Measurements from ENCODE around the gene STAT5B. TPM values are rescaled to one million over a fixed set of nuclear protein-coding genes. Genes with fewer than 3 reads are reported as not detected.
A peak's percentile ranks its signal among the peaks of the same experiment; 100 is the strongest.

The STAT5B gene
- total and polyA plus RNA-seq, 2 of the 13 experiments (the other 11 are each of a cell fraction or from before 2014, with no cell fraction given): 21.0 to 42.8 TPM

DNA sequence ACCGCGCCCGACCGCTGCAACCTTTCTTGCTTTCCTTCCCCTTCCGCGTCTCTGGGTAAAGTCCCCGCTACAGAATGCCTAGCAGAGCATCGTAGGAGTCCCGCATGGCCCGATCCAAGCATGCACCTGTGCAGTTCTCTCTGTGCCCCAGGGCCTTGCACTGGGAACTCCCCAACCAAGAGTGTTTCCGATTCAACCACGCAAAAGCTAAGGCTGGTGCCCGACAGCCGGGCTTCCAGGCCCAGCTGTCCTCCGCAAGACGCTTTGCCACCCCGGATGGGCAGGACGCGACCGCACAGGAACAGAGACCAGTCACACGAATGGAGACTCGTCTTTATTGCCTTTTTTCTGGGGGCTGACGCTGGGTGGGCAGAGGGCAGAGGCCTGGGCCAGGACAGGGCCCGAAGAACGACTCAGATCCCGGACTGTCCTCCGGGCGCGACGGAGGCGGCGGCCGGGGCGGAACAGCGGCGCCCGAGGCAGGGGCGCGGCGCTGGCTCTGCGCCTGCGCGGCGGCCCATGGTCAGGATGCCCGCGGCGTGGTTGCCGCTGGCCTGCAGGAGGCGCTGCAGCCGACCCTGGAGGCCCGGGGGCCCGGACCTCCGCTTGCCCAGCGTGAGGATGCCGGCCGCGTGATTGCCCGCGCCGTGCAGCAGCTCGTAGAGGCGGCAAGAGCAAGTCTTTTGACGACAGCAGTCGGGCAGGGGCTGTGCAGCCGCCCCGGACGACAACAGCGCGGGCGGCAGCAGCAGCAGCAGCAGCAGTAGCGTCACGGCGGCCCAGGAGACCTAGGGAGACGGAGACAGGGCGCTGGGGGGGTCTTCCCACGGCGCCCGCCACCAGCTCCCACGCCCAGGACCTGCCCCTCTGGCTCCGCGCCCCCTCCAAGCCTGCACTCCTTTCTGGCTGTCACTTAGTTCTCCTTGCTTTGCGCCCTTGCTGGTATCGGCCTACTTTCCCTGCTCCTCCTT is 92.2 kb downstream of the STAT5B start (continued):
- TF ChIP-seq ZNF407 (CRISPR knock-in tag; IDR thresholded peaks at IDR 0.05; ENCODE audit: not compliant biosample characterization) (peak; percentile 56), ZNF317 (CRISPR knock-in tag; IDR thresholded peaks at IDR 0.05) (peak; percentile 26; the same call in 1 of the 2 replicates), ZNF230 (CRISPR knock-in tag; IDR thresholded peaks at IDR 0.05) (peak; percentile 42), SP1 (IDR thresholded peaks at IDR 0.05) (no peak), SP1 (CRISPR knock-in tag; IDR thresholded peaks at IDR 0.05) (peak; percentile 61), ZIK1 (CRISPR knock-in tag; IDR thresholded peaks at IDR 0.05; ENCODE audit: borderline replicate concordance, low read depth) (peak; percentile 75; the same call in 1 of the 2 replicates), CHD4 (IDR thresholded peaks at IDR 0.05; ENCODE audit: borderline replicate concordance, low read length) (no peak), PAWR (CRISPR knock-in tag; IDR thresholded peaks at IDR 0.05; ENCODE audit: borderline replicate concordance) (no peak), NFYC (CRISPR knock-in tag; IDR thresholded peaks at IDR 0.05) (no peak), ATF7 (IDR thresholded peaks at IDR 0.05) (no peak), ATF7 (CRISPR knock-in tag; IDR thresholded peaks at IDR 0.05) (no peak), ZNF556 (CRISPR knock-in tag; IDR thresholded peaks at IDR 0.05; ENCODE audit: borderline replicate concordance) (peak; percentile 76), FLYWCH1 (CRISPR knock-in tag; IDR thresholded peaks at IDR 0.05) (no peak), MEF2D (CRISPR knock-in tag; IDR thresholded peaks at IDR 0.05) (no peak; the same call in 1 of the 2 replicates), FOXC1 (CRISPR knock-in tag; IDR thresholded peaks at IDR 0.05; ENCODE audit: borderline replicate concordance) (peak; percentile 88), ZNF460 (CRISPR knock-in tag; IDR thresholded peaks at IDR 0.05; ENCODE audit: borderline replicate concordance) (no peak), TBX3 (IDR thresholded peaks at IDR 0.05; ENCODE audit: borderline replicate concordance) (no peak)
- TF ChIP-seq, protein P1, sequence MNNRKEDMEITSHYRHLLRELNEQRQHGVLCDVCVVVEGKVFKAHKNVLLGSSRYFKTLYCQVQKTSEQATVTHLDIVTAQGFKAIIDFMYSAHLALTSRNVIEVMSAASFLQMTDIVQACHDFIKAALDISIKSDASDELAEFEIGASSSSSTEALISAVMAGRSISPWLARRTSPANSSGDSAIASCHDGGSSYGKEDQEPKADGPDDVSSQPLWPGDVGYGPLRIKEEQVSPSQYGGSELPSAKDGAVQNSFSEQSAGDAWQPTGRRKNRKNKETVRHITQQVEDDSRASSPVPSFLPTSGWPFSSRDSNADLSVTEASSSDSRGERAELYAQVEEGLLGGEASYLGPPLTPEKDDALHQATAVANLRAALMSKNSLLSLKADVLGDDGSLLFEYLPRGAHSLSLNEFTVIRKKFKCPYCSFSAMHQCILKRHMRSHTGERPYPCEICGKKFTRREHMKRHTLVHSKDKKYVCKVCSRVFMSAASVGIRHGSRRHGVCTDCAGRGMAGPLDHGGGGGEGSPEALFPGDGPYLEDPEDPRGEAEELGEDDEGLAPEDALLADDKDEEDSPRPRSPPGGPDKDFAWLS (CRISPR knock-in tag; IDR thresholded peaks at IDR 0.05; ENCODE audit: borderline replicate concordance): no peak
